Epidermal melanocyte (primary cell): ENCODE measurements around the gene BCOR.
A peak's percentile ranks its signal among the peaks of the same experiment; 100 is the strongest.

Source experiments
- DNase-seq: peaks from one replicate; pipeline ENCODE4 v3.0.0; 2011; ENCODE audit warnings: low spot score; ENCODE audit not compliant: insufficient read length

BCOR gene

GRCh38 chrX:40006106-40007017 lies 91.4 kb downstream of the BCOR start:
- no peak for DNase-seq

- no peak for DNase-seq
Observed at GRCh38 chrX:40005292-40006011, 92.3 kb downstream of the BCOR start.

GRCh38 chrX:40004921-40005291 lies 92.9 kb downstream of the BCOR start:
- DNase-seq: no peak

- no peak for DNase-seq
Observed at GRCh38 chrX:40004246-40004535, 93.6 kb downstream of the BCOR start.

GRCh38 chrX:40003428-40004245 lies 94.1 kb downstream of the BCOR start:
- peak; percentile 29 for DNase-seq

GRCh38 chrX:40003071-40003427 lies 94.7 kb downstream of the BCOR start:
- DNase-seq: no peak
